MG63 (cell line): ENCODE data around the gene MSS51. TPM values are rescaled to one million over a fixed set of nuclear protein-coding genes. Genes with fewer than 3 reads are reported as not detected.

ENCODE experiments used
- DNase-seq: peaks from one replicate; pipeline ENCODE4 v3.0.0-alpha.2; 2020
- H3K27me3 ChIP-seq: fragments of 250-450 bp; sonication (Bioruptor Pico); 2 replicates; pipeline ENCODE4 v1.5.1; 2020; ENCODE audit warnings: mild to moderate bottlenecking, moderate library complexity
- H3K36me3 ChIP-seq: fragments of 250-450 bp; sonication (Bioruptor Pico); 2 replicates; pipeline ENCODE4 v1.5.1; 2020; ENCODE audit warnings: mild to moderate bottlenecking, moderate library complexity
- H3K4me3 ChIP-seq: fragments of 250-450 bp; sonication (Bioruptor Pico); 2 replicates; pipeline ENCODE4 v1.5.1; 2020; ENCODE audit warnings: mild to moderate bottlenecking, moderate library complexity
- H3K9me3 ChIP-seq: fragments of 250-450 bp; sonication (Bioruptor Pico); 2 replicates; pipeline ENCODE4 v1.5.1; 2020; ENCODE audit warnings: mild to moderate bottlenecking, moderate library complexity
- total RNA-seq: library from RNA; depleted of rRNA; stranded (reverse); fragments of >200 nt; shearing (Covaris generic); gene quantifications from 2 replicates; pipeline ENCODE4 v1.2.3, GENCODE V29; 2014; ENCODE audit warnings: low replicate concordance

Gene MSS51
- total RNA-seq, 1 experiment from 2014 or later, result 0.10 TPM

- no peaks in the 10 kb centered on the region for H3K9me3 ChIP-seq
- peaks cover 17% of the 10 kb centered on the region for H3K36me3 ChIP-seq
- H3K4me3 ChIP-seq, result no peak overlapping the region
- no peaks in the 10 kb centered on the region for H3K27me3 ChIP-seq
- no peak for DNase-seq
Observed at GRCh38 chr10:73432646-73433537, 469 bp downstream of the MSS51 start.

DNA sequence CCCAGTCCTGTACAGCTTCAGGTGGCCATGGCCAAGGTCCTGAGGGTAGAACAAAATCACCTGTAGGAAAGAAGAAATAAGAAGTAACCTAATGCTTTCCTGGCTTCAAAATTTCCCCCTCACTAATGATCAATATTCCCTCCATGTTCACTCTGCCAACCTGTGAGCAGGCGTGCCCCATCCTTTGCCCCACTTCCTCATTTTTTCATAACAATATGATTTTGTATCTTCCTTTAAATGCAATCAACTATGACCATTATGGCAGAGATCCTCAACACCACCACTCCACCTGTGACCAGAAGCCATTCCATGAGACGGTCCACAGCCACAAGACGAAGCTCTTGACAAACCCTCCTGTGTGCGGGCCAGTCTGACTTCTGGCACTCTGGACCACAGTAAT lies 7.0 kb downstream of the MSS51 start:
- no peak for DNase-seq
- Histone ChIP-seq H3K27me3 (no peaks in the 10 kb centered on the region), H3K36me3 (peaks cover 31% of the 10 kb centered on the region), H3K9me3 (no peaks in the 10 kb centered on the region), H3K4me3 (no peak overlapping the region)

- Histone ChIP-seq H3K4me3 (no peak overlapping the region), H3K27me3 (no peaks in the 10 kb centered on the region), H3K9me3 (no peaks in the 10 kb centered on the region), H3K36me3 (peaks cover 28% of the 10 kb centered on the region)
- no peak for DNase-seq
Observed at GRCh38 chr10:73424478-73424877, 8.9 kb downstream of the MSS51 start.

- Histone ChIP-seq H3K36me3 (peaks cover 25% of the 10 kb centered on the region), H3K4me3 (no peak overlapping the region)
- DNase-seq, result no peak
Observed at GRCh38 chr10:73423309-73423708, 10.1 kb downstream of the MSS51 start.

GRCh38 chr10:73416571-73416970 lies 16.8 kb downstream of the MSS51 start:
- Histone ChIP-seq H3K27me3 (no peaks in the 10 kb centered on the region), H3K9me3 (no peaks in the 10 kb centered on the region), H3K4me3 (no peak overlapping the region), H3K36me3 (no peaks in the 10 kb centered on the region)
- DNase-seq, result no peak

More at GRCh38 chr10:73423309-73423708, 10.1 kb downstream of the MSS51 start:
- H3K27me3 ChIP-seq, result no peaks in the 10 kb centered on the region
- no peaks in the 10 kb centered on the region for H3K9me3 ChIP-seq

- no peak for DNase-seq
- Histone ChIP-seq H3K36me3 (peaks cover 5% of the 10 kb centered on the region), H3K4me3 (peak overlapping the region; percentile 90), H3K9me3 (no peaks in the 10 kb centered on the region), H3K27me3 (no peaks in the 10 kb centered on the region)
Observed at GRCh38 chr10:73414230-73414945, 19.0 kb downstream of the MSS51 start.

DNA sequence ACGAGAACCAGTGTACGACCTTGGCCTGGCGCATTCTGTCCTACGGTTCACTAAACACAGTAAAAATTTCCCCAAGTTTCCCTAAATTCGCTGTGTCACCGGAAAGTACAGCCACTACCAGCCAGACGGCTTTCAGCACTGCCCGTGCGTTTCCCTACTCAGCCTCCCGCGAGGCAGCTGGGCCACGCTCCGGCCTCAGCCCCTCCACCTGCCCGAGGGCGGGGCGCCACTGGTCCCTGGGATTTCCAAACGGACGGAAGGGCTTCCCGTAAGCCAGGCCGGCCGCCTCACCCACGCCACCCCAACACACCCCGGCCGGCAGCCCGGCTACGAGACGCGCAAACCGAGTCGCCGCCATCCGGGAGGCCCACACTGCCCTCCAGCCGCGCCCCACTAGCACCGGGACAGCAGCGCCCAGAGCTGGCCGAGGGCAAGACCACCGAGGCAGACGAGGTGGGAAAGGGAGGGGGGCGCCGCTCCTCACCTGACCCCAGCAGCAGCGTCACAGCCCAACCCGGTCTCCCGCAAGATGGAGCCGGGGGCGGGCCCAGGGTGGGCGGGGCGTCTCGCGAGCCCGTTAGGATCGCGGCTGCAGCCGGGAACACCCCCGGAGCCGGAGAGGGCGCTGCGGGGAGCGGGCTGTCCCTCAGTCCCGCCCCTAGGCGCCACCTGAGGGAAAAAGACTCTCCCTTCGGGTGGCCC lies 19.7 kb downstream of the MSS51 start, which contains the start of gene ANXA7:
ANXA7 (minus strand) TSS at position 531 of the 702 bp plus-strand sequence. CDS start 13,202 bp downstream, outside the sequence.
- Histone ChIP-seq H3K4me3 (peak within 1 kb of the TSS; percentile 90), H3K36me3 (peaks cover 5% of the 10 kb centered on the region), H3K27me3 (no peaks in the 10 kb centered on the region), H3K9me3 (no peaks in the 10 kb centered on the region)
- DNase-seq, result peak; percentile 92

- Histone ChIP-seq H3K4me3 (peak overlapping the region; percentile 90), H3K27me3 (no peaks in the 10 kb centered on the region), H3K9me3 (no peaks in the 10 kb centered on the region), H3K36me3 (peaks cover 5% of the 10 kb centered on the region)
- peak; percentile 43 for DNase-seq
Observed at GRCh38 chr10:73413108-73413527, 20.2 kb downstream of the MSS51 start.

DNA sequence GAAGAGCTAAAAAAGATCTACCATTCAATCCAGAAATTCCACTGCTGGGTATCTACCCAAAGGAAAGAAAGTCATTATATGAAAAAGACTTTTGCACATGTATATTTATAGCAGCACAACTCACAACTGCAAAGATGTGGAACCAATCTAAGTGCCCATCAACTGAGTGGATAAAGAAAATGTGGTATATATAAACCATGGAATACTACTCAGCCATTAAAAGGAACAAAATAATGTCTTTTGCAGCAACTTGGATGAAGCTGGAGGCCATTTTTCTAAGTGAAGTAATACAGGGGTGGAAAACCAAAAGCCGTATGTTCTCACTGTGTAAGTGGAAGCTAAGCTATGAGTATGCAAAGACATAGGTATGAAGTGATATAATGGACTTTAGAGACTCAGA lies 22.5 kb downstream of the MSS51 start:
- H3K27me3 ChIP-seq, result no peaks in the 10 kb centered on the region
- H3K9me3 ChIP-seq, result no peaks in the 10 kb centered on the region
- H3K36me3 ChIP-seq, result peaks cover 10% of the 10 kb centered on the region
- H3K4me3 ChIP-seq, result no peak overlapping the region
- DNase-seq, result no peak

DNA sequence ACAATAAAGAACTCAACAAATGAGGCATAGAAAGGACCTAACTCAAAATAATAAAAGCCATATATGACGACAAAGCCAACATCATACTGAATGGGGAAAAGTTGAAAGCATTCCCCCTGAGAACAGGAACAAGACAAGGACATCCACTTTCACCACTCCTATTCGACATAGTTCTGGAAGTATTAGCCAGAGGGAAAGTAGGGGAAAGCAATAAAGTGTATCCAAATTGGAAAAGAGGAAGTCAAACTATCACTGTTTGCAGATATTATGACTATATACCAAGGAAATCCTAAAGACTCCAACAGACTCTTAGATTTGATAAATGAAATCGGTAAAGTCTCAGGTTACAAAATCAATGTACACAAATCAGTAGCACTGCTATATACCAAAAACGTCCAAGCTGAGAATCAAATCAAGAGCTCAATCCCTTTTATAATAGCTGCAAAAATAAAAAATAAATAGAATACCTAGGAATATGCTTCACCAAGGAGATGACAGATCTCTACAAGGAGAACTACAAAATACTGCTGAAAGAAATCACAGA lies 24.3 kb downstream of the MSS51 start:
- no peaks in the 10 kb centered on the region for H3K27me3 ChIP-seq
- no peak for DNase-seq

GRCh38 chr10:73408061-73408460 lies 25.3 kb downstream of the MSS51 start:
- peak; percentile 26 for DNase-seq
- Histone ChIP-seq H3K36me3 (peaks cover 10% of the 10 kb centered on the region), H3K27me3 (no peaks in the 10 kb centered on the region), H3K4me3 (no peak overlapping the region), H3K9me3 (no peaks in the 10 kb centered on the region)

More for the DNA sequence above, 24.3 kb downstream of the MSS51 start:
- H3K4me3 ChIP-seq, result no peak overlapping the region
- H3K9me3 ChIP-seq, result no peaks in the 10 kb centered on the region
- peaks cover 10% of the 10 kb centered on the region for H3K36me3 ChIP-seq

DNA sequence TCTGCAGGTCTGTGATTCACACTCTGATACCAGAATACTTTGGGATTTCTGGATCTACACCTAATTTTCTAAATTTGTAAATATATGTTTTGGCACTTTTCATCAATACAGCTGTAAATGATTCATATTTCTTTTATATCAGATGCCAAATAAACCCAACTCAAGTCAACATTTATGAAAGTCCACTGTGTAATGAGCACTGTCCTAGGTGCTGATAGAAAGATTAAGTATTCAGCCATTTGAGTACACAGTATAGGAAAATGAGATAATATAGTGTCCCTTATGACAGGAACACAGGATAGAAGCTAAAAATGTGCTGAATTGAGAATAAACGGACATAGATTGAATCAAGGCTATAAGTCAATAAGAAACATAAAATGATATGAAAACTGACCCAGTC lies 25.9 kb downstream of the MSS51 start:
- DNase-seq, result no peak
- H3K27me3 ChIP-seq, result no peaks in the 10 kb centered on the region
- H3K4me3 ChIP-seq, result no peak overlapping the region

GRCh38 chr10:73406846-73407245 lies 26.5 kb downstream of the MSS51 start:
- no peak for DNase-seq
- no peaks in the 10 kb centered on the region for H3K9me3 ChIP-seq
- H3K36me3 ChIP-seq, result peaks cover 10% of the 10 kb centered on the region
- H3K4me3 ChIP-seq, result no peak overlapping the region
- no peaks in the 10 kb centered on the region for H3K27me3 ChIP-seq

More for the DNA sequence above, 25.9 kb downstream of the MSS51 start:
- H3K36me3 ChIP-seq, result peaks cover 10% of the 10 kb centered on the region
- no peaks in the 10 kb centered on the region for H3K9me3 ChIP-seq

DNA sequence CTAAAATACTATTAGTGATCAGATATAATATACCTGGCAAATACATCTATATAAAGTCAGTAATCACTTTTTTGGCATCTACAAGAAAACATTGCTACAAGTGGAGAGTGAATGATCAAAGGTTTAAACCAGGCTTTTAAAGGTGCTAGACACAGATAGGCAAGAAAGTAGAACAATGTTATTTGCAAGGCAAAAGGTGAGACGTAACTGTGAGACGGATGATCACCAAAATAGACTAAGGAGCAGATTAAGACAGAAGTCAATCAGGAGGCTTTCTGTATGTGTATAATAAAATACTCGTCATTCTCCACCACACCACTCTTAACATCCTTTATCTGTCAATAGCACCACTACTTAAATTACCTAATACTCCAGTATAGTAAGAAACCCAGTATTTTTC lies 27.8 kb downstream of the MSS51 start:
- DNase-seq, result no peak
- no peaks in the 10 kb centered on the region for H3K9me3 ChIP-seq
- H3K36me3 ChIP-seq, result peaks cover 12% of the 10 kb centered on the region

GRCh38 chr10:73404690-73405089 lies 28.7 kb downstream of the MSS51 start:
- Histone ChIP-seq H3K36me3 (peaks cover 19% of the 10 kb centered on the region), H3K27me3 (no peaks in the 10 kb centered on the region), H3K9me3 (no peaks in the 10 kb centered on the region), H3K4me3 (no peak overlapping the region)
- no peak for DNase-seq

More for the DNA sequence above, 27.8 kb downstream of the MSS51 start:
- no peak overlapping the region for H3K4me3 ChIP-seq
- no peaks in the 10 kb centered on the region for H3K27me3 ChIP-seq

DNA sequence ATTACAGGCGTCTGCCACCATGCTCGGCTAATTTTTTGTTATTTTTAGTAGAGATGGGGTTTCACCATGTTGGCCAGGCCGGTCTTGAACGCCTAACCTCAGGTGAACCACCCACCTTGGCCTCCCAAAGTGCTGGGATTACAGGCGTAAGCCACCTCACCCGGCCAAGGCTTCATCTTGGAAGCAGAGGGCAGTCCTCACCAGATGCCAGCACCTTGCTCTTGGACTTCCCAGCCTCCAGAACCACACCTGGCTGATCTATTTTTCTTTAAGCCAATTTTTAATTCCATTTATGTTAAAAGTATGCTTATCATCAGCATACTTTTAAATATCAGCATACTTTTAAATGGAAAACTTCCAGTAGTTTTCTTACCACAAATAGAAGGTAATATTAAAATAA lies 31.7 kb downstream of the MSS51 start:
- H3K27me3 ChIP-seq, result no peaks in the 10 kb centered on the region
- H3K4me3 ChIP-seq, result no peak overlapping the region
- no peak for DNase-seq
- peaks cover 36% of the 10 kb centered on the region for H3K36me3 ChIP-seq
- H3K9me3 ChIP-seq, result no peaks in the 10 kb centered on the region
